HL-60/S4 (cell line): ENCODE measurements around the gene UBE2Q2.
"Not testable (repeated sequence)": the region's sequence is repeated elsewhere in the genome, so short reads cannot be mapped to it uniquely, and the experiment has no call there.

Source experiments
- in situ Hi-C: fragments of 300-500 bp; cut with MboI; formaldehyde crosslinking; loops from 2 replicates; pipeline ENCODE4 v1.14.3; 2022; ENCODE audit warnings: low sequenced_read_pairs

The UBE2Q2 gene

DNA sequence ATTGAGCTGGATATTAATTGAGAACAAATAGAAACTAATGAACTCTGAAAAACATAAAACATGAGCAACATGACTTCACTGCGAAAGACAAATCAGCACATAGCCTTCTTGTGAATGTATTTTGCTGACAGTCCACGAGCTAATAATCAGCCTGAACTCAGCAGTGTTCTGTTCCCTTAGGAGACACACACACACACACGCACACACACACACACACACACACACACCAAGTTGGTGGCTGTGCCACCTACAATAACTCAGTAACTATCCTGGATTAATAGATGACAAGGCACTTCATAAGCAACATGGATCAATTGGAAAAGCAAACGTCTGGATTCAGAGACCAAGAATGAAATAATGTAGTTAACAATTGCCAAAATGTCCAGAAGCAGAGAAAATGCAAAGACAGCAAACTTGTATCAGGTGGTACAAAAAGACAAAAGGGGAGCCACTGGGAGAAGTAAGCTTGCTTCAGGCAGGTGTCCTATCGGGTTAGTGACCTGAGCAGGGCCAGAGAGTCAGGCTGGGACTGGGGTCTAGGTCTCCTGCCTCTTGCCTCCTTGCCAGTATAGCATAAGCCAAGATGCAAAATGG is 20.5 kb upstream of the UBE2Q2 start:
- in situ Hi-C loops: no loop called here

GRCh38 chr15:75823860-75824613 is 19.2 kb upstream of the UBE2Q2 start:
- in situ Hi-C loops: no loop called here

DNA sequence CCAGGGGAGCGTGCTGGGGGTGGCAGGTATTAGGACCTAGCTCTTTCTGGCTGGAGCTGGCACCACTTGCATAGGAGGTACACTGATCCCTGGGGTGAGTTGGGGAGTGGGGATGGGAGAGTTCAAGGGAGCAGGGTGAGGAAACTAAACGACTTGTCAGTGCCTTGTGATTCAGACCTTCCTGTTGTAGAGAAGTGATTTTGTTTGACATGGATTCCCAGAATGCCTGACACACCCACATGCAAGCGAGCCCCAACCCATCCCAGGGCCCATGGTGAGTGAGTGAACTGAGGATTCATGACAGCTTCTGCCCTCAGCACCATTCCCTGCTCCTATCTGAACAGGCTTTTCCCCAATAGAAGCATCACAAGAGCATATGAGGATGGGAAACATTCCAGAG is 15.6 kb upstream of the UBE2Q2 start:
- in situ Hi-C loops: no loop called here

- in situ Hi-C loops: no loop called here
Observed at GRCh38 chr15:75828429-75828828, 14.8 kb upstream of the UBE2Q2 start.

DNA sequence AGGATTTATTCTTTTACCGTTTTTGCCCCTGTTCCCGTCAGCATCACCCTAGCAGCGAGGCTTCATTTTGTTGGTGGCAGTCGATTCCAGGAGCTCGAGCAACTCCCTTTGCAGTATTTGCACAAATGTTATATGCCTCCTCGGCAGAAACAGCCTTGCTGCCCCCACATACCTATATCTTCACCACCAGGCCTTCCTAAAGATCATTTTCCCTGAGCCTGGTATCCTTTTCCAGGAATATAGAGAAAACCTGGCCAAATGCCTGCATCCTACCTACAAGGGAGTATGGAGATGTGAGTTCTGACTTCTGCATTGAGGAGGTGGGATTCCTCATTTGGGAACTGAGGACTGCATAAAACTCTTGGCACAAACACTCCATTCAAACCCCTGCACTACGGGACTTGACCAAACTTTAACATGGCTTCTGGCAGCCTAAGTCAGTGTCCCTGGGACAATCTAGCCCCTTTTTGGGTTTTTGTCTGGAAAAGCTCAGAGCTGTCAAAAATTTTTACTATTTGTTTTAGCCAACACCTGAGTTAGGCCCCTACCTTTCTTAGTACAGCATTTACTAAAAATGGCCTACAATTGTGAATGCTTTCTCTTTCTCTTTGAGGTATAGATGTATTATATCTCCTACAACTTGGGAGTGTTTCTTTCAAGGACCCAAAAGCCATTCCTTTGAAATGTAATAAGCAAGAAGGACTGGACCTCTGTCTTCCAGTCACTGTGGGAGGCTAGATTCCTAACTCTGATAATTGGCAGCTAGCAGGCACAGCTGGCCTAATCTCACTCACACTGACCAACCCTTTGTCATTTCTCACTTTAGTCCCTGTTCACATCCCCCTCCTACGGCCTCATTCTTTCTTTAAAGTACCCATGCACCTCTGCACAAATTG is 12.1 kb upstream of the UBE2Q2 start:
- in situ Hi-C loops: no loop called here

DNA sequence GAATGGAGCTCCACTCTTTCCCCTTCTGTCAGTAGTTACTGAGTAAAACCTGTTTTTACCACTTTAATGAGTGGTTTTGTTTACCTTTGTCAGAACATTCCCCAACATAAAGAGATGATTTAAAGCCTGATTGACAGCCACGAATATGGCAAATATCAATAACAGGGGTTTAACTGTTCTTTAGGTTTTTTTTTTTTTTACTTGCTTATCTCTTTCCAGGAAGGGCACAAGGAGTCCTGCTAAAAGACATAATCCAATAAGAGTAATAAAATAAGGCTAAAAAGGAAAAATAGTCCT is 11.5 kb upstream of the UBE2Q2 start:
- in situ Hi-C loops: no loop called here

GRCh38 chr15:75832114-75832513 is 11.1 kb upstream of the UBE2Q2 start:
- in situ Hi-C loops: no loop called here

- in situ Hi-C loops: no loop called here
Observed at GRCh38 chr15:75834021-75834420, 9.2 kb upstream of the UBE2Q2 start.

DNA sequence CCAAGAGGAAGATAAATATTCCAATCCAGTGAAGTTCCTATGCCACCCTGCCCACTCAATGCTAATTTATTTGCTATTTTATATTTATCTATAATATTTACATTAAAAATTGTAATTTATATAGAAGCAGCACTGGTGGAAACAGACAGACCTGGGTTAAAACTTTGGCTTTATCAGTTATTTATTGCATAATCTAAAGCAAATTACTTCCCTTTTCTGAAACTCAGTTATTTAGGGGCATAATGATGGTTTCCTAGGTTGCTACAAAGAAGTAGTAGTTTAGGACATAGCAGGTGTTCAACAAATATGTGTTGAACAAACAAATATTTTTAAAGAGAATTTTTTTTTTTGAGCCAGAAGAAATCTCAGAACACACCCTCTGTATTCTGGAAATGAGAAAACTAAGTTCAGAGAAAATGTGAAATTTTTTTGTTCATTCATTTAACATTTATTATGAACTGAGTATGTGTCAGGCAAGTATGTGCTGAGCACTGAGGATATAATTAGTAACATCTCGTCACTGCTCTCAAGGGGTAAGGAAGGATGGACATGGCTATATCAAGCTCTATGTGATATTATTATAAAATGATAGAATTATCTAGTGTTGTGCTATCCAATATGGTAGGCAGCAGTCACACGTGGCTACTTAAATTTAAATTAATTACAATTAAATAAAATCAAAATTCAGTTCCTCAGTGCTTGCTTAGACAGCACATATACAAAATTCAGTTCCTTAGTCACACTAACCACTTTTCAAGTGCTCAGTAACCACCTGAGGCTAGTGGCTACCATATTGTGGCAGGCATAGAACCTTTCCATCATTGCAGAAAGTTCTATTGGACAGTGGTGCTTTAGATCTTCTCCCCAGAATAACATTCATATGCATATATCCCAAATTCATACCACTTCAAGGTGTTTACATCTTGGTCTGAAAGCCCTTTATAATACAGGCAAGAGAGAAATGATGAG is 7.0 kb upstream of the UBE2Q2 start:
- in situ Hi-C loops: no loop called here

- in situ Hi-C loops: no loop called here
Observed at GRCh38 chr15:75836959-75837334, 6.3 kb upstream of the UBE2Q2 start.

- in situ Hi-C loops: no loop called here
Observed at GRCh38 chr15:75840659-75841058, 2.6 kb upstream of the UBE2Q2 start.

- in situ Hi-C loops: no loop called here
Observed at GRCh38 chr15:75841626-75842025, 1.6 kb upstream of the UBE2Q2 start.

- in situ Hi-C loops: no loop called here
Observed at GRCh38 chr15:75843678-75844581, 683 bp downstream of the UBE2Q2 start.

GRCh38 chr15:75844629-75845335 is 1.5 kb downstream of the UBE2Q2 start:
- in situ Hi-C loops: no loop called here

DNA sequence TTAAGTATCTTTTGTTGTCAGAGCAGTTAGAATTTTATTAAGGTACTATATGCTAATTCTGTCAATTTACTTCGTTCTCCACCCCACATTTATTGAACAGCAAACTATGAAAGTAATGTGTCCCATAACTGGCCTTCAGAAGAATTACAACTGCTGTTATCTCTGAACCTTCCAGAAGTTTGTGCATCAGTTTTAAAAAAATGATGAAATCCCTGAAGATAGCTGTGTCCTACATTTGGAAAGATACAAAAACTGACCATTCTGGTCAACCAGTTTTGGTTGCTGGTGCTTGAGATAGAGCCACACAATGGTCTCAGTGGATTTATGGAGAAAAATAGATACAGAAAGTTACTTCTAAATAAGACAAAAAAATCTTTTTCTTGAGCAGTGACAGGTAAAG is 5.9 kb downstream of the UBE2Q2 start:
- in situ Hi-C loops: no loop called here

- in situ Hi-C loops: no loop called here
Observed at GRCh38 chr15:75850708-75851107, 7.5 kb downstream of the UBE2Q2 start.

DNA sequence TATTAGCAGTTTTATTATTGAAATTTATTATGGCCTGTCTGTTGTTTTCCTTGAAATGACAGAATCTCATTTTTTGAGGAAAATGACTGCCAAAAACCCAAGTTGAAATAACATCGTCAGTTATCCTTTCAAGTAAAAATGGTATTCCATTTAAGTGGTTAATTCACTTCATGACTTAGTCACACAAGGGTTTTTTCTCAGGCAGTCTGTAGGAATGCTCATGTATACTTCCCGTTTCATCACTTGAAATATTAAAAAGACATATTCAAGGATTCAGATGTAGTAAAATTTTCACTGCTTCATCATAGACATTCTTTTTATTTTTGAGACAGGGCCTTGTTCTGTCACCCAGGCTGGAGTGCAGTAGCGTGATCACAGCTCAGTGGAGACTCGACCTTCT is 8.3 kb downstream of the UBE2Q2 start:
- in situ Hi-C loops: not testable (repeated sequence)

DNA sequence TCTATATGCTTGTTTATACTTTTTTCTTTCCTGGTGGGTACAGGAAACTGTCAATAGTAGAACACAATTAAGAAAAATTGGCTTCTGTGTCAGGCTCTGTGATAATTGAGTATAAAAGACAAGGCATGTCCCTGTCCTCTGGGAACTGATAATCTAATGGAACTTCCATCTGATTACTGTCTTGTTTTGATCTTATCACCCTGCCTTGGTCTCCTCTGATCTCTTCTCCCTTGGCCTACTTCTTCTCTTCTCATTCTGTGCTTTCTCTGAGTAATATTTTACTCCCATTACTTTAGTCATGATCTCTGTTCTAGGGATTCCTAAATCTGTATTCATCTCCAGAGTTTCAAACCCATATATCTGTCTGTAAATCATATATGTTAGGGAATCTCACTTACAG is 14.6 kb downstream of the UBE2Q2 start:
- in situ Hi-C loops: no loop called here

DNA sequence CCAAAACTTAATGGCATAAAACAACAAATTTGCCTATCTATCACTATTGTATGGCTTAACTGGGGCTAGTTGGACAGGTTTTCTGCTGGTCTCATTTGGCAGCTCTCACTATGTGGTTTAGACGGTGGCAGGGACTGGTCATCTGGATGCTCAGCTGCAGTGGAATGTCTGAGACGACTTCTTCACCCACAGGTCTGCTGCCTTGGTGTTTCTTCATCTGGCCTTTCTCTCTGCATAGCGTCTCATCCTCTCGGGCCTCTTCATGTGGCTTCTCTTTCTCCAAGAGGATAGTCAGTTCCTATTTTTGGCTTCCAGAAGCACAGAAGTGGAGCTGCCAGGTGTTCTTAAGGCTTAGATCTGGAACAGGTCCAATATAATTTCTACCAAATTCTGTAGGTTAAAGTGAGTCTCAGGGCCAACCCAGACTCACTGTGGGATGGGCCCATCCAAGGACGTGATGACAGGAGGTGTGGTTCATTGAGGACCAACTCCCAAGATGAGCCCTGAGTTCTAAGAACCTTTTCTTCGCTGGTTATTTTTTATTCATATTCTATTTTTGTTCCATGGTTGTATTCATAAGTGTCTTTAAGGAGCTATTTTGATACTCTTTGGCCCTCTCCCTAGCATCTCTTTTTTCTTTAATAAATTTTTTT is 18.6 kb downstream of the UBE2Q2 start:
- in situ Hi-C loops: no loop called here
